Measurements from ENCODE around the gene FAM163B. TPM values are rescaled to one million over a fixed set of nuclear protein-coding genes. Genes with fewer than 3 reads are reported as not detected.

Gene FAM163B
- total RNA-seq, 4 donors from 2014 or later, result 0.64 TPM; not detected in 3

GRCh38 chr9:133597316-133597957 lies 11.8 kb downstream of the FAM163B start:
- Histone ChIP-seq H3K36me3 (no peaks in the 10 kb centered on the region), H3K27ac (no peak overlapping the region), H3K4me1 (no peaks in the 10 kb centered on the region), H3K9me3 (peaks cover 14% of the 10 kb centered on the region in 2 donors), H3K4me3 (no peak overlapping the region), H3K27me3 (peaks cover 4% of the 10 kb centered on the region)
- WGBS, 2 donors (ENCODE audit: low coverage in 1 of 2), result 77 to 79% methylated on average over 7 of the region's 7 CpGs
- TF ChIP-seq EP300 (IDR thresholded peaks at IDR 0.05; ENCODE audit: low read depth) (no peak), CTCF (IDR thresholded peaks at IDR 0.05) (no peak), POLR2A (IDR thresholded peaks at IDR 0.05) (no peak), POLR2AphosphoS5 (IDR thresholded peaks at IDR 0.05) (no peak)
- in situ Hi-C loops (cut with MboI; ENCODE audit: low pct_ligation_motif_present in 1 of 4, low pct_unique_long_range_greater_than_20kb in 1 of 4, low sequenced_read_pairs in 3 of 4), result no loop called here
- DNase-seq, result no peak
- intact Hi-C loops (cut with DNase I; ENCODE audit: low total_unique reads), result no loop called here

- DNase-seq, result no peak
- no peak overlapping the region for H3K27ac ChIP-seq
- intact Hi-C loops (cut with DNase I; ENCODE audit: low total_unique reads) (no loop called here), in situ Hi-C loops (cut with MboI; ENCODE audit: low pct_ligation_motif_present in 1 of 4, low pct_unique_long_range_greater_than_20kb in 1 of 4, low sequenced_read_pairs in 3 of 4) (no loop called here)
- WGBS, 2 donors (ENCODE audit: low coverage in 1 of 2), result 79 to 82% methylated on average over 3 to 8 of the region's 8 CpGs
- no peak overlapping the region for H3K4me3 ChIP-seq
- no peaks in the 10 kb centered on the region for H3K27me3 ChIP-seq
- TF ChIP-seq EP300 (IDR thresholded peaks at IDR 0.05; ENCODE audit: low read depth) (no peak), POLR2AphosphoS5 (IDR thresholded peaks at IDR 0.05) (no peak), POLR2A (IDR thresholded peaks at IDR 0.05) (no peak), CTCF (IDR thresholded peaks at IDR 0.05) (no peak)
- H3K9me3 ChIP-seq, result peaks cover 14% of the 10 kb centered on the region in 2 donors
- no peaks in the 10 kb centered on the region for H3K4me1 ChIP-seq
- no peaks in the 10 kb centered on the region for H3K36me3 ChIP-seq
Measured at GRCh38 chr9:133595910-133596309, 13.3 kb downstream of the FAM163B start.

GRCh38 chr9:133594310-133594709 lies 14.9 kb downstream of the FAM163B start:
- intact Hi-C loops (cut with DNase I; ENCODE audit: low total_unique reads), result no loop called here

More at GRCh38 chr9:133594310-133594709, 14.9 kb downstream of the FAM163B start:
- no peak for DNase-seq
- no peak overlapping the region for H3K4me3 ChIP-seq
- in situ Hi-C loops (cut with MboI; ENCODE audit: low pct_ligation_motif_present in 1 of 4, low pct_unique_long_range_greater_than_20kb in 1 of 4, low sequenced_read_pairs in 3 of 4), result no loop called here
- H3K36me3 ChIP-seq, result no peaks in the 10 kb centered on the region
- no peaks in the 10 kb centered on the region for H3K4me1 ChIP-seq
- H3K27me3 ChIP-seq, result peaks cover 3% of the 10 kb centered on the region
- TF ChIP-seq EP300 (IDR thresholded peaks at IDR 0.05; ENCODE audit: low read depth), result no peak
- TF ChIP-seq CTCF (IDR thresholded peaks at IDR 0.05), result no peak
- no peak for TF ChIP-seq POLR2A (IDR thresholded peaks at IDR 0.05)
- TF ChIP-seq POLR2AphosphoS5 (IDR thresholded peaks at IDR 0.05), result no peak
- peaks cover 14% of the 10 kb centered on the region in 2 donors for H3K9me3 ChIP-seq
- 83 to 100% methylated on average over 1 to 2 of the region's 2 CpGs for WGBS, 2 donors (ENCODE audit: low coverage in 1 of 2)
- H3K27ac ChIP-seq, result no peak overlapping the region

All from transverse colon (tissue), 4 donors.